Measurements from ENCODE around the gene GPR183. TPM values are rescaled to one million over a fixed set of nuclear protein-coding genes. Genes with fewer than 3 reads are reported as not detected.

Gene GPR183
- total RNA-seq, 3 donors from 2014 or later (not counting 1 experiment from before 2014, with no cell fraction given): 20.0 to 47.0 (median 41.1) TPM

DNA sequence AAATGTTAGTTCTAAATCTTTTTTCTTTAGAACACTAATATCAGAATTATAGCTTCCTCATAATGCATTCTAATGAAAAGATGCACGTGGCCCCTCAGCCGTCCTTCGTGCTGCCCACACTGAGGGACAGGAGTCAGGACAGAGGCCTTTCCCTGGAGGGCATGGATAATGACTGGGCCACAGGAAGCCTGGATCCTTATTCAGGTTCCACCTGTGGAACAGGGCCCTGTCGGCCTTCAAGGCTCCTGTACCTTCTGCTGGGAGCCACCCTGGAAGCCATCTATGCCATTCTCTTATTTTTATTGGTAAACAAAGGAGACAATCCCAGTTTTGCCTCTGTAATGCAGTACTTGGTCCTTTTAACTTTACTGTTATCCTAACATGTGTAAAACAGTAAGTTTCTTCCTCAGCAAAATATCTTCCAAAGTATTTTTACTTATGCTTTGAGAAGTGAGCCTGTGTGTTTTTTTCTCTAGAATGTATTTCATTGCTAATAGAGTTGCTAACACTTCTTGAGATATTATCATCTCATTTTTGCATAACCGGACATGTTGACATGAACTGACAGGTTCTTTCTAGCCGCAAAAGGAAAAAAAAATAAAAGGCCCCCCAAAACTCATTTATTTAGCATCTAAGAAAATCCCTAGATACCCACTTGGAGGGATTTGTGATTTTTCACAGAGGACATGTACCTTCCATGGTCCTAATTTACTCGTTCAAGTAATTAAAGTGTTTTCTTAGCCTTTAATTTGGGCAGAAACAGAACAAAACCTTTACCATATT, 6.0 kb downstream of the GPR183 start:
- WGBS (ENCODE audit: insufficient coverage): 60% methylated on average over 4 of the region's 7 CpGs
- Histone ChIP-seq H3K27ac (ENCODE audit: low read length) (peak overlapping the region; percentile 33), H3K36me3 (ENCODE audit: control insufficient read depth, insufficient read depth, low read length) (peaks cover 15% of the 10 kb centered on the region), H3K4me1 (ENCODE audit: control insufficient read depth, insufficient read depth, low read length) (peaks cover 33% of the 10 kb centered on the region), H3K27me3 (ENCODE audit: control insufficient read depth, insufficient read depth, low read length) (no peaks in the 10 kb centered on the region), H3K4me3 (ENCODE audit: low read length) (peak overlapping the region; percentile 13), H3K9me3 (ENCODE audit: control insufficient read depth, insufficient read depth, low read length) (no peaks in the 10 kb centered on the region)
- intact Hi-C loops (cut with micrococcal nuclease): loop anchor here (5.0 kb wide), 1 partner anchor 36 kb away; no protein-coding TSS in a partner anchor
- Mint-ChIP-seq H3K4me1 (peaks cover 70% of the 10 kb centered on the region in 2 donors), H3K27ac (peak overlapping the region in 1 of 2 donors; percentile 74), H3K27me3 (ENCODE audit: low read depth in 2 of 2) (no peaks in the 10 kb centered on the region), H3K9me3 (no peaks in the 10 kb centered on the region), H3K4me3 (peak overlapping the region; percentile 57), H3K36me3 (no peaks in the 10 kb centered on the region)
- TF ChIP-seq, protein P1, sequence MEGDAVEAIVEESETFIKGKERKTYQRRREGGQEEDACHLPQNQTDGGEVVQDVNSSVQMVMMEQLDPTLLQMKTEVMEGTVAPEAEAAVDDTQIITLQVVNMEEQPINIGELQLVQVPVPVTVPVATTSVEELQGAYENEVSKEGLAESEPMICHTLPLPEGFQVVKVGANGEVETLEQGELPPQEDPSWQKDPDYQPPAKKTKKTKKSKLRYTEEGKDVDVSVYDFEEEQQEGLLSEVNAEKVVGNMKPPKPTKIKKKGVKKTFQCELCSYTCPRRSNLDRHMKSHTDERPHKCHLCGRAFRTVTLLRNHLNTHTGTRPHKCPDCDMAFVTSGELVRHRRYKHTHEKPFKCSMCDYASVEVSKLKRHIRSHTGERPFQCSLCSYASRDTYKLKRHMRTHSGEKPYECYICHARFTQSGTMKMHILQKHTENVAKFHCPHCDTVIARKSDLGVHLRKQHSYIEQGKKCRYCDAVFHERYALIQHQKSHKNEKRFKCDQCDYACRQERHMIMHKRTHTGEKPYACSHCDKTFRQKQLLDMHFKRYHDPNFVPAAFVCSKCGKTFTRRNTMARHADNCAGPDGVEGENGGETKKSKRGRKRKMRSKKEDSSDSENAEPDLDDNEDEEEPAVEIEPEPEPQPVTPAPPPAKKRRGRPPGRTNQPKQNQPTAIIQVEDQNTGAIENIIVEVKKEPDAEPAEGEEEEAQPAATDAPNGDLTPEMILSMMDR (IDR thresholded peaks at IDR 0.05): no peak
- peak in 2 of 3 donors; percentile 37 for ATAC-seq
- DNase-seq: no peak

DNA sequence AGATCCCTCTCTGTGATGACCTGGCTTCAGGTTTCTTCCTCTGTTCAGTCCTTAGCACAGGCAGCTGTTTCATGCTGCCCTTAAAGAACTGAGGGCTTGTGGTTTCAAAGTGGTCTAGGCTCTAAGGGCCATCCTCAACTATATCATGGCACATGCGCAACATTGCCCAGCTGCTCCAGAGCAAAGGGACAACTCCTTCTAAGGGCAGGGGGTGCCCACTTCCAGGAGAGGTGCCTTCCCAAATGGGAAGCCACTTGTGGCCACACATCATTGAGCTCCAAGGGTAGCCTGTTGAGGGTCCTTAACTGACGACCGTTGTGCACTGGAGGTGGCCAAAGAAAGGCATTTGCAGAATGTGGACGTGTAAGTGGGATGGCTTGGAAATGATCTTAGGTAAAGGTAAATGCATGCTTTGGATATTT, 7.3 kb downstream of the GPR183 start:
- H3K4me3 ChIP-seq (ENCODE audit: low read length): no peak overlapping the region
- DNase-seq (no peak), ATAC-seq (no peak)
- peak overlapping the region; percentile 37 for H3K27ac ChIP-seq (ENCODE audit: low read length)
- no peaks in the 10 kb centered on the region for H3K27me3 ChIP-seq (ENCODE audit: control insufficient read depth, insufficient read depth, low read length)
- peaks cover 38% of the 10 kb centered on the region for H3K4me1 ChIP-seq (ENCODE audit: control insufficient read depth, insufficient read depth, low read length)
- TF ChIP-seq, protein P1 (IDR thresholded peaks at IDR 0.05): no peak
- Mint-ChIP-seq H3K9me3 (no peaks in the 10 kb centered on the region), H3K27me3 (ENCODE audit: low read depth in 2 of 2) (no peaks in the 10 kb centered on the region), H3K4me3 (no peak overlapping the region), H3K27ac (peak overlapping the region in 1 of 2 donors; percentile 30), H3K36me3 (no peaks in the 10 kb centered on the region), H3K4me1 (peaks cover 67 to 80% of the 10 kb centered on the region in 2 donors)
- 64% methylated on average over 4 of the region's 4 CpGs for WGBS (ENCODE audit: insufficient coverage)
- H3K9me3 ChIP-seq (ENCODE audit: control insufficient read depth, insufficient read depth, low read length): no peaks in the 10 kb centered on the region
- intact Hi-C loops (cut with micrococcal nuclease): loop anchor here (5.0 kb wide), 1 partner anchor 37 kb away; no protein-coding TSS in a partner anchor
- peaks cover 21% of the 10 kb centered on the region for H3K36me3 ChIP-seq (ENCODE audit: control insufficient read depth, insufficient read depth, low read length)

DNA sequence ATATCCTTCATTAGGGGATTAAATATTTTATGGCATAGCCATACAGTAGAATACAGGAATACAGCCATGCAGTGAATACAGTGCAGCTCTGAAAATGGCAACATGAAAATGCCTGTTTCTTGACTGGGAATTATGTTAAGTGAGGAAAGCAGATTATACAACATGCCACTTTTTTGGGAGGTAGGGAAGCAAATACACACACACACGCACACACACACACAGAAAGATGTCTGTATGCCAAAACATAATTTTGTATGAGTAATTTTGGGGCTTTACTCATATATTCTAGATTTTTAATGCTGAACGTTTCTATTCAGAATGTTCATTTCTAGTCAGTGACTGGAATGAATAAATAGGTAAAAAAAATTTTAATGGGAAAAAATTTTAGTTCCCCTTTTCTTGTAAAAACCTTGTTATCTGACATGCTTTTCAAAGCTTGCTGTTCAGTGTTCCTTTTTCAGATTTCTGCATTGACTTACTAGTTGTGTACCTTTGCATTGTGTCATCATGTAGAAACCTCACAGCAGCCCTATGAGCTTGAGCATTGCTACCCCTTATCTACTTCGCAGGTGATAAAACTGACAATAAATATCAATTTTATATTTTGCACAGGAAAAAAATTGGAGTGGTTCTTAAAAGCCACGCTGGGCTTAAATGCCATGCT, 7.8 kb downstream of the GPR183 start:
- ATAC-seq: no peak
- H3K4me3 ChIP-seq (ENCODE audit: low read length): no peak overlapping the region

More for the DNA sequence above, 7.8 kb downstream of the GPR183 start:
- Histone ChIP-seq H3K9me3 (ENCODE audit: control insufficient read depth, insufficient read depth, low read length) (no peaks in the 10 kb centered on the region), H3K27me3 (ENCODE audit: control insufficient read depth, insufficient read depth, low read length) (no peaks in the 10 kb centered on the region), H3K4me1 (ENCODE audit: control insufficient read depth, insufficient read depth, low read length) (peaks cover 38% of the 10 kb centered on the region), H3K36me3 (ENCODE audit: control insufficient read depth, insufficient read depth, low read length) (peaks cover 20% of the 10 kb centered on the region), H3K27ac (ENCODE audit: low read length) (peak overlapping the region; percentile 37)
- no peak for DNase-seq
- intact Hi-C loops (cut with micrococcal nuclease): no loop called here
- WGBS (ENCODE audit: insufficient coverage): 46% methylated on average over 2 of the region's 4 CpGs
- H3K4me3 Mint-ChIP-seq: peak overlapping the region; percentile 7
- H3K4me1 Mint-ChIP-seq: peaks cover 62 to 75% of the 10 kb centered on the region in 2 donors
- H3K27ac Mint-ChIP-seq: no peak overlapping the region
- no peaks in the 10 kb centered on the region for H3K9me3 Mint-ChIP-seq
- H3K27me3 Mint-ChIP-seq (ENCODE audit: low read depth in 2 of 2): no peaks in the 10 kb centered on the region
- H3K36me3 Mint-ChIP-seq: no peaks in the 10 kb centered on the region
- TF ChIP-seq, protein P1 (IDR thresholded peaks at IDR 0.05): no peak

Measured in natural killer cell (primary cell).